Activated CD4-positive, alpha-beta T cell treated with anti-CD3 and anti-CD28 coated beads, Interleukin-10, Interleukin-2, amounts not matched to agents 100 ng/mL and 50 ng/mL, durations not matched to agents 16 hours and 8 hours (primary cell): ENCODE results near the gene ATP5F1E.
"Not testable (repeated sequence)": the region's sequence is repeated elsewhere in the genome, so short reads cannot be mapped to it uniquely, and the experiment has no call there.

ENCODE experiments used
- DNase-seq: peaks from one replicate; pipeline ENCODE4 v3.0.0-alpha.2; 2020

The ATP5F1E gene

GRCh38 chr20:59018817-59019216 is 13.3 kb downstream of the ATP5F1E start:
- no peak for DNase-seq

GRCh38 chr20:59017493-59018231 is 14.5 kb downstream of the ATP5F1E start:
- DNase-seq = no peak

GRCh38 chr20:59016795-59017492 is 15.2 kb downstream of the ATP5F1E start:
- DNase-seq = peak; percentile 21

GRCh38 chr20:59015812-59016711 is 16.1 kb downstream of the ATP5F1E start:
- no peak for DNase-seq

GRCh38 chr20:59015411-59015810 is 16.7 kb downstream of the ATP5F1E start:
- no peak for DNase-seq

- no peak for DNase-seq
Measured at GRCh38 chr20:59014680-59015389, 17.3 kb downstream of the ATP5F1E start.

- DNase-seq = peak; percentile 13
Measured at GRCh38 chr20:59013959-59014608, 18.1 kb downstream of the ATP5F1E start.

- no peak for DNase-seq
Measured at GRCh38 chr20:59013031-59013951, 18.8 kb downstream of the ATP5F1E start.

GRCh38 chr20:59011874-59012157 is 20.3 kb downstream of the ATP5F1E start:
- DNase-seq = not testable (repeated sequence)

GRCh38 chr20:59010995-59011873 is 20.9 kb downstream of the ATP5F1E start:
- no peak for DNase-seq

GRCh38 chr20:59010321-59010994 is 21.7 kb downstream of the ATP5F1E start:
- DNase-seq = no peak

- DNase-seq = no peak
Measured at GRCh38 chr20:59008715-59009336, 23.3 kb downstream of the ATP5F1E start.

GRCh38 chr20:59007665-59008511 is 24.2 kb downstream of the ATP5F1E start:
- no peak for DNase-seq

- DNase-seq = peak; percentile 46
Measured at GRCh38 chr20:59006864-59007664, 25.1 kb downstream of the ATP5F1E start, which contains the start of gene CTSZ. Gene CTSZ (minus strand): TSS chr20:59007254. CDS start chr20:59007128, 126 bp downstream.

GRCh38 chr20:59006167-59006863 is 25.8 kb downstream of the ATP5F1E start:
- DNase-seq = no peak

GRCh38 chr20:59005523-59006166 is 26.5 kb downstream of the ATP5F1E start:
- DNase-seq = no peak
